Superior temporal gyrus (tissue), 1 donor: ENCODE data around the gene CALR3.

Source experiments
- DNase-seq: peaks from one replicate; pipeline ENCODE4 v3.0.0-alpha.2; 2016; ENCODE audit errors: extremely low spot score

The CALR3 gene

GRCh38 chr19:16429759-16430091, 66.2 kb downstream of the CALR3 start:
- no peak for DNase-seq

DNA sequence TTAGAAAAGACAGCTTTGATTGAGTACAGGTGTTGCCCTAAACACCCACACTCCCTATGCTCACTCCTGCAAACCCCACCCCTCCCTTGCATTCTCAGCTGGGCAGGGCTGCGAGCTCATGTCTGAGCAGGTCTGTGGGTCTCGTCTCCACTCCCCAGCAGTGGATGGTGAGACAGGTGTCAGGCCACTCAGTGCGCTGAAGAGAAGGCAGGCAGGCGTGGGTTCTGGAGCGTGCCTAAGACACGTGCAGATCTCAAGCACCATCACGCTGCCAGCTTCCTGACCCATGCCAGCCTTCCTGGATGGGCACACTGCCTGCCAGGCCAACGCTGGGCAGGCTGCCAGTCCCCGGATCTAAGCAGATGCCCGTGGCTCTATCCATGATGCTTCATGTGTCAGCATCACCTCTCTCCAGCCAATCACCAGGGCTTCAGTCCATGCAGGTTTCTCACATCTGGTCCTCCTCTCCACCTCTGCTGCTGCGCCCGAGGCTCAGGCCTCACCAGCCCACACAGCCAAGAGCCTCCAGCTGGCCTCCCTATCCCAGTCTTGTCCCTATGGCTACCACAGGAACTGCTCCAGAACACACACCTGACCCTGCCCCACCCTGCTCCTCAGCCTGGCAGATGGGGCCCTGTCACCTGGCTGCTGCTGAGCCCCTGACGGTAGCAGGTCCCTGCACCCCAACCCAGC, 66.8 kb downstream of the CALR3 start:
- DNase-seq, result peak; percentile 48
